ENCODE data around the gene LRRC43. TPM values are rescaled to one million over a fixed set of nuclear protein-coding genes. Genes with fewer than 3 reads are reported as not detected.

Gene LRRC43
- total and polyA plus RNA-seq, 2 experiments from 2014 or later, result 0.45 TPM; not detected in 1

GRCh38 chr12:122203301-122204166 is 20.6 kb downstream of the LRRC43 start, which contains the start of gene B3GNT4:
B3GNT4 (plus strand) TSS chr12:122203709; CDS start chr12:122204619, 910 bp downstream.
- Histone ChIP-seq H3K4me3 (peak within 1 kb of the TSS; percentile 67), H3K27me3 (ENCODE audit: insufficient read depth) (peaks cover 47% of the 10 kb centered on the region), H3K79me2 (replicated peaks; ENCODE audit: insufficient read depth) (no peaks in the 10 kb centered on the region), H3K27ac (ENCODE audit: low read depth) (no peak within 1 kb of the TSS), H3K36me3 (ENCODE audit: insufficient read depth) (peaks cover 11% of the 10 kb centered on the region; the same call in 1 of the 2 replicates), H3K4me1 (ENCODE audit: insufficient read depth) (peaks cover 11% of the 10 kb centered on the region; the same call in 1 of the 2 replicates), H3K4me2 (peak within 1 kb of the TSS; percentile 88), H3F3A (replicated peaks; ENCODE audit: low read depth) (peaks cover 20% of the 10 kb centered on the region), H4K20me1 (replicated peaks; ENCODE audit: insufficient read depth) (peaks cover 27% of the 10 kb centered on the region), H2AFZ (peak within 1 kb of the TSS; percentile 98), H3K9me2 (ENCODE audit: insufficient read depth) (no peaks in the 10 kb centered on the region)
- Mint-ChIP-seq H3K4me1 (peaks cover 20% of the 10 kb centered on the region), H3K27ac (no peak within 1 kb of the TSS), H3K27me3 (ENCODE audit: insufficient read depth, low read depth, poor library complexity) (peaks cover 43% of the 10 kb centered on the region), H3K4me3 (peak within 1 kb of the TSS; percentile 81), H3K36me3 (ENCODE audit: low read depth) (peaks cover 15% of the 10 kb centered on the region), H3K9me3 (no peaks in the 10 kb centered on the region)
- TF ChIP-seq POLR2AphosphoS5 (IDR thresholded peaks at IDR 0.05; ENCODE audit: low read depth), result peak; percentile 58
- TF ChIP-seq EZH2phosphoT487 (IDR thresholded peaks at IDR 0.05; ENCODE audit: unreplicated experiment), result peak; percentile 18
- no peak for TF ChIP-seq CREB1 (CRISPR knock-in tag; IDR thresholded peaks at IDR 0.05; ENCODE audit: low read depth)
- no peak for TF ChIP-seq ZNF331 (CRISPR knock-in tag; IDR thresholded peaks at IDR 0.05; ENCODE audit: low read depth)
- no peak for TF ChIP-seq ZNF114 (CRISPR knock-in tag; IDR thresholded peaks at IDR 0.05)
- no peak for TF ChIP-seq EZH2 (IDR thresholded peaks at IDR 0.05; ENCODE audit: low read depth, unreplicated experiment)
- ATAC-seq (peak; percentile 67), DNase-seq (ENCODE audit: low spot score) (peak; percentile 85)

GRCh38 chr12:122204167-122205052 is 21.5 kb downstream of the LRRC43 start:
- Mint-ChIP-seq H3K4me3 (peak overlapping the region; percentile 65), H3K36me3 (ENCODE audit: low read depth) (peaks cover 18% of the 10 kb centered on the region), H3K27ac (no peak overlapping the region), H3K27me3 (ENCODE audit: insufficient read depth, low read depth, poor library complexity) (peaks cover 43% of the 10 kb centered on the region), H3K9me3 (no peaks in the 10 kb centered on the region), H3K4me1 (peaks cover 22% of the 10 kb centered on the region)
- Histone ChIP-seq H4K20me1 (replicated peaks; ENCODE audit: insufficient read depth) (peaks cover 29% of the 10 kb centered on the region), H2AFZ (peak overlapping the region; percentile 87), H3K36me3 (ENCODE audit: insufficient read depth) (peaks cover 20% of the 10 kb centered on the region), H3K4me1 (ENCODE audit: insufficient read depth) (peaks cover 11% of the 10 kb centered on the region; the same call in 1 of the 2 replicates), H3K27ac (ENCODE audit: low read depth) (no peak overlapping the region), H3K9me2 (ENCODE audit: insufficient read depth) (no peaks in the 10 kb centered on the region), H3K4me3 (peak overlapping the region; percentile 67), H3F3A (replicated peaks; ENCODE audit: low read depth) (peaks cover 20% of the 10 kb centered on the region), H3K27me3 (ENCODE audit: insufficient read depth) (peaks cover 47% of the 10 kb centered on the region), H3K79me2 (replicated peaks; ENCODE audit: insufficient read depth) (no peaks in the 10 kb centered on the region), H3K4me2 (peak overlapping the region; percentile 88)
- TF ChIP-seq EZH2 (IDR thresholded peaks at IDR 0.05; ENCODE audit: low read depth, unreplicated experiment) (peak; percentile 75), CREB1 (CRISPR knock-in tag; IDR thresholded peaks at IDR 0.05; ENCODE audit: low read depth) (no peak)
- ATAC-seq (peak; percentile 12), DNase-seq (ENCODE audit: low spot score) (peak; percentile 48)

All from GM23338 (cell line).